Measurements from ENCODE around the gene WNT1. TPM values are rescaled to one million over a fixed set of nuclear protein-coding genes. Genes with fewer than 3 reads are reported as not detected.

The WNT1 gene
- total RNA-seq, 1 donor from 2014 or later, result not detected

- H3K27me3 Mint-ChIP-seq (ENCODE audit: unreplicated experiment), result peaks cover 21% of the 10 kb centered on the region
- no peak overlapping the region for H3K27ac Mint-ChIP-seq (ENCODE audit: unreplicated experiment)
- H3K4me3 Mint-ChIP-seq (ENCODE audit: unreplicated experiment), result peak overlapping the region; percentile 58
- TF ChIP-seq, protein P1, sequence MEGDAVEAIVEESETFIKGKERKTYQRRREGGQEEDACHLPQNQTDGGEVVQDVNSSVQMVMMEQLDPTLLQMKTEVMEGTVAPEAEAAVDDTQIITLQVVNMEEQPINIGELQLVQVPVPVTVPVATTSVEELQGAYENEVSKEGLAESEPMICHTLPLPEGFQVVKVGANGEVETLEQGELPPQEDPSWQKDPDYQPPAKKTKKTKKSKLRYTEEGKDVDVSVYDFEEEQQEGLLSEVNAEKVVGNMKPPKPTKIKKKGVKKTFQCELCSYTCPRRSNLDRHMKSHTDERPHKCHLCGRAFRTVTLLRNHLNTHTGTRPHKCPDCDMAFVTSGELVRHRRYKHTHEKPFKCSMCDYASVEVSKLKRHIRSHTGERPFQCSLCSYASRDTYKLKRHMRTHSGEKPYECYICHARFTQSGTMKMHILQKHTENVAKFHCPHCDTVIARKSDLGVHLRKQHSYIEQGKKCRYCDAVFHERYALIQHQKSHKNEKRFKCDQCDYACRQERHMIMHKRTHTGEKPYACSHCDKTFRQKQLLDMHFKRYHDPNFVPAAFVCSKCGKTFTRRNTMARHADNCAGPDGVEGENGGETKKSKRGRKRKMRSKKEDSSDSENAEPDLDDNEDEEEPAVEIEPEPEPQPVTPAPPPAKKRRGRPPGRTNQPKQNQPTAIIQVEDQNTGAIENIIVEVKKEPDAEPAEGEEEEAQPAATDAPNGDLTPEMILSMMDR (IDR thresholded peaks at IDR 0.05), result peak; percentile 83
- H3K4me1 Mint-ChIP-seq (ENCODE audit: unreplicated experiment), result peaks cover 26% of the 10 kb centered on the region
- no peaks in the 10 kb centered on the region for H3K9me3 Mint-ChIP-seq (ENCODE audit: unreplicated experiment)
- DNase-seq (ENCODE audit: extremely low spot score, unreplicated experiment), result peak; percentile 94
- no peaks in the 10 kb centered on the region for H3K36me3 Mint-ChIP-seq (ENCODE audit: unreplicated experiment)
Measured at GRCh38 chr12:48995086-48995879, 17.2 kb downstream of the WNT1 start.

- no peak overlapping the region for H3K27ac Mint-ChIP-seq (ENCODE audit: unreplicated experiment)
- H3K36me3 Mint-ChIP-seq (ENCODE audit: unreplicated experiment), result peaks cover 7% of the 10 kb centered on the region
- peak overlapping the region; percentile 18 for H3K4me3 Mint-ChIP-seq (ENCODE audit: unreplicated experiment)
- TF ChIP-seq, protein P1 (IDR thresholded peaks at IDR 0.05), result peak; percentile 80
- peaks cover 31% of the 10 kb centered on the region for H3K4me1 Mint-ChIP-seq (ENCODE audit: unreplicated experiment)
- H3K9me3 Mint-ChIP-seq (ENCODE audit: unreplicated experiment), result no peaks in the 10 kb centered on the region
- peaks cover 15% of the 10 kb centered on the region for H3K27me3 Mint-ChIP-seq (ENCODE audit: unreplicated experiment)
- peak; percentile 93 for DNase-seq (ENCODE audit: extremely low spot score, unreplicated experiment)
Measured at GRCh38 chr12:48996794-48997718, 18.9 kb downstream of the WNT1 start.

GRCh38 chr12:48997719-48998496 is 19.8 kb downstream of the WNT1 start:
- TF ChIP-seq, protein P1 (IDR thresholded peaks at IDR 0.05), result no peak
- DNase-seq (ENCODE audit: extremely low spot score, unreplicated experiment), result no peak
- H3K4me3 Mint-ChIP-seq (ENCODE audit: unreplicated experiment), result peak overlapping the region; percentile 4
- peaks cover 12% of the 10 kb centered on the region for H3K36me3 Mint-ChIP-seq (ENCODE audit: unreplicated experiment)
- no peak overlapping the region for H3K27ac Mint-ChIP-seq (ENCODE audit: unreplicated experiment)
- peaks cover 31% of the 10 kb centered on the region for H3K4me1 Mint-ChIP-seq (ENCODE audit: unreplicated experiment)
- peaks cover 12% of the 10 kb centered on the region for H3K27me3 Mint-ChIP-seq (ENCODE audit: unreplicated experiment)
- no peaks in the 10 kb centered on the region for H3K9me3 Mint-ChIP-seq (ENCODE audit: unreplicated experiment)

GRCh38 chr12:48998497-48999353 is 20.6 kb downstream of the WNT1 start:
- Mint-ChIP-seq H3K4me1 (ENCODE audit: unreplicated experiment) (peaks cover 31% of the 10 kb centered on the region), H3K36me3 (ENCODE audit: unreplicated experiment) (peaks cover 17% of the 10 kb centered on the region), H3K4me3 (ENCODE audit: unreplicated experiment) (peak overlapping the region; percentile 40), H3K9me3 (ENCODE audit: unreplicated experiment) (no peaks in the 10 kb centered on the region), H3K27me3 (ENCODE audit: unreplicated experiment) (peaks cover 7% of the 10 kb centered on the region), H3K27ac (ENCODE audit: unreplicated experiment) (no peak overlapping the region)
- no peak for DNase-seq (ENCODE audit: extremely low spot score, unreplicated experiment)
- TF ChIP-seq, protein P1 (IDR thresholded peaks at IDR 0.05), result no peak

All from osteocyte (in vitro differentiated cells).